Esophagus squamous epithelium (tissue), 4 donors: Measurements from ENCODE around the gene CDH13.

Source experiments
- CTCF ChIP-seq, 6 experiments: fragments of 450-650 bp in 4 of 6; fragments of 200-600 bp in 2 of 6; sonication (generic) in 2 of 6; IDR thresholded peaks; one replicate each; pipeline ENCODE4 v1.5.1; 2016 to 2019; ENCODE audit warnings: antibody characterized with exemption in 6 of 6, mild to moderate bottlenecking in 4 of 6, moderate library complexity in 4 of 6
- POLR2A ChIP-seq, 4 donors: fragments of 450-650 bp; IDR thresholded peaks; one replicate each; pipeline ENCODE4 v1.6.1; 2017; ENCODE audit warnings: antibody characterized with exemption in 4 of 4, mild to moderate bottlenecking in 4 of 4, moderate library complexity in 3 of 4

DNA sequence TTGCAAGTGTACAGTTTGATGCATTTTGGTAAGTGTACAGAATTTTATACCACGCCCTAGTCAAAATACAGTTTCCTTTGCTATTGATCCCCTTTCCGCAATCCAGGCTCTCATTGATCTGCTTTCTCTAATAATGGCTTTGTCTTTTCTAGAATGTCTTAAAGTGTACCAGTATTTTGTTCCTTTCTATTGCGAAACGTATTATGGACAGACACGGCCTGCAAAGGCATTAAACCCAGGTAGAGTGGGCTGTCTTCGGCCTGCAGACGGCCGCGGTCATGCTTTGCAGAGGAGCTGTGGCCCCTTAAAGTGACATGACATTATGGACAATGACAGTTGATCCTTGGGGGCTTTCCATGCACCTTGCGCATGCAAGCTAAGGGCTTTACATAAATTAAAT lies 1165.1 kb downstream of the CDH13 start:
- TF ChIP-seq POLR2A (IDR thresholded peaks at IDR 0.05) (no peak), CTCF (IDR thresholded peaks at IDR 0.05) (no peak)
